HG03095 (cell line): ENCODE data around the gene MED12.
A peak's percentile ranks its signal among the peaks of the same experiment; 100 is the strongest.

Source experiments
- ATAC-seq: cut with Tn5 transposase; IDR thresholded peaks from one replicate; pipeline ENCODE4 v1.9.1; 2021; ENCODE audit warnings: moderate library complexity; ENCODE audit not compliant: unreplicated experiment

The MED12 gene

DNA sequence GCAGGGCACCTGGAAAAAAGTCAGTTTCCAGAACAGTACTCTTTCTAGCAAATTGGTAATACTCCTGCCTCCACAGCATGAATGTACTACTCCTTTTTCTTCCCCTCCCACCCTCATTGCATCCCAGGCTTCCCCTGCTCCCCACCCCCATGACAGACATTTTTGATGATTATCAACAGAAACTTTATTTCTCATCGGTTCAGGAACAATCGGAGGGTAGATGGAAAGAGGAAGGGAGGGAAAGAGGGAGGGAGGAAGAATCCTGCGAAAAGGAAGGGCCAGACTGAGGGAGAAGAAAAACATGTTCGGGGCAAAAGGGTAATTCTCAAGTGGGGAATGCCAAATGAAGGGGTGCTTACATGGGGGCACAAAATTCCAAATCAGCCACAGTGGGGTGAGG is 11.2 kb upstream of the MED12 start:
- no peak for ATAC-seq

GRCh38 chrX:71107762-71108360 is 10.5 kb upstream of the MED12 start:
- ATAC-seq: no peak

GRCh38 chrX:71109051-71109450 is 9.3 kb upstream of the MED12 start:
- no peak for ATAC-seq

GRCh38 chrX:71111141-71111843 is 7.1 kb upstream of the MED12 start, which contains the start of gene IL2RG:
Gene IL2RG (minus strand): TSS chrX:71111577. CDS start chrX:71111539, 38 bp downstream.
- ATAC-seq: peak; percentile 89

GRCh38 chrX:71111921-71112431 is 6.4 kb upstream of the MED12 start:
- ATAC-seq: peak; percentile 25

- ATAC-seq: no peak
Observed at GRCh38 chrX:71117358-71117757, 1.0 kb upstream of the MED12 start.

- no peak for ATAC-seq
Observed at GRCh38 chrX:71118985-71119535, 664 bp downstream of the MED12 start.

- no peak for ATAC-seq
Observed at GRCh38 chrX:71128166-71128833, 9.9 kb downstream of the MED12 start.

GRCh38 chrX:71128915-71129765 is 10.7 kb downstream of the MED12 start:
- ATAC-seq: peak; percentile 64

DNA sequence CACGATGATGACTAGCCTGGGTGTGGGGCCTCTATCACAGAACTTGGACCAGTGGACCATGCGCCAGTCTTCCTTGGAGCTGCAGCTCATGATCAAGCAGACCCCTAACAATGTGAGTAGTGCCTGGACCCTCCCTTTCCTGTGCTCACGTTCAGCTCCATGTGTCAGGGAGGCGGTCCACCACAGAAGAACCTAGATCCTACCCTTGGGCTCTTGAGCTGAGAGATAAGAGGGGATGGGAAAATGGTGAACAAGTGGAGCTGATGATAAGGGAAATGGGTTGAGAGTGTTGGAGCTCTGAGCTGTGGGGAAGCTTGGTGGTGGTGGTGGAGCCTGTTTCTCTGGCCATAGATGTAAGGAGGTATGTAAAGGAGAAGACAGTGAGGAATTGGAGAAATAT is 13.1 kb downstream of the MED12 start:
- no peak for ATAC-seq

DNA sequence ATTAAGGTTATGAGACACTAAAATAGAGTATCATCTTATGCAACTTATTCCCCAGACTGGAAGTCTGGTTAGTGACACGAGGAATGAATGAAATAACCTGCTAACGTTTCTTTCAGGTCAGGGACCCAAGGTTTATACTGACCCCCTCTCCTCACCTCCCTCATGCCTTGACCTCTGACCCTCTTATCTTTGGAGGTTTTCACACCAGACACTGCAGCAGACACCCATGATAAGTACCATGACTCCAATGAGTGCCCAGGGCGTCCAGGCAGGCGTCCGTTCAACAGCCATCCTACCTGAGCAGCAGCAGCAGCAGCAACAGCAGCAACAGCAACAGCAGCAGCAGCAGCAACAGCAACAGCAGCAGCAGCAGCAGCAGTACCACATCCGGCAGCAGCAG is 22.0 kb downstream of the MED12 start:
- ATAC-seq: no peak

DNA sequence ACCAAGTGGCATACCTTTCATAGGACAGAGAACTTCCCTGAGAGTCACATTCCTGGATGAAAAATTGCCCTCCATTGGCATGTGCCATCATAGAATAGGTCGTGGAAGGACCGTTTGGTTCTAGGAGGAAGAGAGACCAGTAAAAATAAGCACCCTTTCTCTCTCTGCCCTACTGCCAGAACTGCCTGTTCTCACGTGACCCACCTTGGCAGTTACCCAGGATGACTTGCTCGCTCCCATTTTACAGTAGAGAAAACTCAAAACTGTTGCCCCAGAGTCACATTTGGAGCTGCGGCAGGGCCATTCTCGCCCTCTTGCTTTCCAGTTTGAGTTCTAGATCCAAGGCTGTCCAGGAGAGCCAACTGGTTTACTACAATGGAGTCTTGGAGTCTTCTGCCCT is 25.1 kb downstream of the MED12 start:
- ATAC-seq: no peak

DNA sequence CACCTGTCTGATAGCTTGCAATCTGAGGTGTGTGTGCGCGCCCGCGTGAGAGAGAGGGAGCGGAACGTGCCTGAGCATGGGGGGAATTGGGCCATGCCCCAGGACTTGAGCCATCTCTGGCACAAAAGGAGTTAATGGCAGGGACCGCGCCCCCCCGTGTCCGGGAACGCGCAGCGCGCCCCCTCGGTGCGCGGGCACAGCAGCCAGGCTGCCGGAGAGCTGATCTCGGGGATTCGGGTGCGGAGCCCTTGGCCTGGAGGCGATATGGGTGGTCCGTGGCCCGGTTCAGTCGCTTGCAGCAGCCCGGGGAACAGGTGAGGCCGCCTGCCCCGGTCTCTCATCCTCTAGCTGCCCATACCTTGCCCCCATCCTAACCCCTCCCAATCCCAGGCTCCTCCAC is 26.3 kb downstream of the MED12 start, which contains the start of gene NLGN3:
TSS of gene NLGN3 (plus strand) at position 191 of the 400 bp plus-strand sequence. CDS start 2,909 bp downstream, outside the sequence.
- no peak for ATAC-seq

DNA sequence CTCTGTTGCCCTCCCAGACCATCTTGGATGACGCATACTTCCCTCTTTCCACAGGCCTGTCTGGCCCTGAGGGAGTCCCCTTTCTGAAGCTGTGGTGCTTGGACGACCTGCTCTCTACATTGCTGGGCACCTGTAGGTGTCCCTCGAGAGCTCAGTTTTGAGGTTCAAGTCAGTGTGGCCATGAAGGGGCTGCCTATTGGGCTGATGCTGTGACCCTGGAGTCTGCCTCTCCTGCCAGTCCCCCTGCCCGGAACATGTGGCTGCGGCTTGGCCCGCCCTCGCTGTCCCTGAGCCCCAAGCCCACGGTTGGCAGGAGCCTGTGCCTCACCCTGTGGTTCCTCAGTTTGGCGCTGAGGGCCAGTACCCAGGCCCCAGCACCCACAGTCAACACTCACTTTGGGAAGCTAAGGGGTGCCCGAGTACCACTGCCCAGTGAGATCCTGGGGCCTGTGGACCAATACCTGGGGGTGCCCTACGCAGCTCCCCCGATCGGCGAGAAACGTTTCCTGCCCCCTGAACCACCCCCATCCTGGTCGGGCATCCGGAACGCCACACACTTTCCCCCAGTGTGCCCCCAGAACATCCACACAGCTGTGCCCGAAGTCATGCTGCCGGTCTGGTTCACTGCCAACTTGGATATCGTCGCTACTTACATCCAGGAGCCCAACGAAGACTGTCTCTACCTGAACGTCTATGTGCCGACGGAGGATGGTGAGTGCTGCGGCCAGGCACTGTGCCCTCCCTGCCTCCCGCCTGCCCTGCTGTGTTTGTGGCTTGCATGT is 29.3 kb downstream of the MED12 start:
- no peak for ATAC-seq

DNA sequence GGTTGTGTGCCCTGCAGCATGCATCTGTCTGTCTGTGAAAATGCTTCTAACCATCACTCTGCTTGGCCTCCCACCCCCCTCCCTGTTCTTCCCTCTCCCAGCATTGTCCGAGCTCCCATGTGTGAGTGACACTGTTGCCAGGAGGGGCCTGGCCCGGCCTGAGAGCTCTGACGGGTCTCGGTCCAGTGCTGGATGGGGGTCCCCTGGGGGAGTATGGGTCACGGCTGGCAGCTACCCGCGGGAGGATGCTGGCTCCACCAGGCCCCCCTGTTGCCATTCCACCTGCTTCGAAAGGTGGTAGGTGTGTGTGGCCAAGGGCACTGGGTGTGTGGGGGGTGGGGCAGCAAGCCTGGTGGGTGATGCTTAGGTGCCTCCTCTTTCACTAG is 29.9 kb downstream of the MED12 start:
- ATAC-seq: no peak

- no peak for ATAC-seq
Observed at GRCh38 chrX:71151366-71151765, 33.0 kb downstream of the MED12 start.

DNA sequence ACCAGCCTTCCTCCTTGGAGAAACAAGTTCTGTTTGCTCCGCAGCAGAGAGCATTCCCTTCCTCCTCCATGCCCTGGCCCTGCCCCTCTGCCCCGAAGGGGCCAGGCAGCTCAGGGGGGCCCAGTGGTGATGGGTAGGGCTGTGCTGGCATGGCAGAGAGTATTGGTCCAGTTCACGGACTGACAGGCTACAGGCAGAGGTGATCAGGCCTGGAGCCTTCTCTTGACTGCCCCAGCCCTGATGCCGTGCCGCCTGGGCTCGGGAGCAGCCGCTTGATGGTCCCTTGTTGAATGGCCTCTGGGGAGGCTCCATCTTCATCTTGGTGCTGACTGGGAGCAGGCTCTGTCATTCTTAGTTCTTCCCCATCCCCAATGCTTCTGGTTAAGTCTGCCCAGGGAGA is 35.8 kb downstream of the MED12 start:
- no peak for ATAC-seq

GRCh38 chrX:71154641-71155040 is 36.2 kb downstream of the MED12 start:
- ATAC-seq: no peak

DNA sequence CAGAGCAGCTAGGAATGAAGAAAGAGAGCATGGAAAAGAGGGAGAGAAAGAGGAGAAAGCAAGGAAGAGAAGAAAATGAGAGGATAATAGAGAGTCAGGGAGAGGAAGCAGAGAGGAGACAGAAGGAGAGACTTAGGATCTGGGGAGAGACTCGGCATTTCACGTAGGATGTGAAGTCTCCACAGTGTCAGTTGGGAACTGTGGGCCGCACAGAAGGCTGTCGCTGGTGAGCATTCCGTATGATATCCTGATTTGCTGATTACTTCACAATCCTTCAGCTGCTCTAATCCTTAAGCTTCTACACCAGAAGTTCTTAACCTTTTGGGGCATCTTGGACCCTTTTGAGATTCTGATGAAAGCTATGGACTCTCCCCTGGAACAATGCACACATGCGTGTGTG is 40.2 kb downstream of the MED12 start:
- ATAC-seq: no peak

- ATAC-seq: no peak
Observed at GRCh38 chrX:71159335-71159734, 40.9 kb downstream of the MED12 start.
